Activated naive CD4-positive, alpha-beta T cell (primary cell): ENCODE data around the gene CHCHD6.

Experiments used
- DNase-seq, 4 experiments: peaks; one replicate each; lab custom pipeline; 2025; lab: John Stamatoyannopoulos, UW

CHCHD6 gene

GRCh38 chr3:126939733-126940132, 235.7 kb downstream of the CHCHD6 start:
- DNase-seq, result no peak

DNA sequence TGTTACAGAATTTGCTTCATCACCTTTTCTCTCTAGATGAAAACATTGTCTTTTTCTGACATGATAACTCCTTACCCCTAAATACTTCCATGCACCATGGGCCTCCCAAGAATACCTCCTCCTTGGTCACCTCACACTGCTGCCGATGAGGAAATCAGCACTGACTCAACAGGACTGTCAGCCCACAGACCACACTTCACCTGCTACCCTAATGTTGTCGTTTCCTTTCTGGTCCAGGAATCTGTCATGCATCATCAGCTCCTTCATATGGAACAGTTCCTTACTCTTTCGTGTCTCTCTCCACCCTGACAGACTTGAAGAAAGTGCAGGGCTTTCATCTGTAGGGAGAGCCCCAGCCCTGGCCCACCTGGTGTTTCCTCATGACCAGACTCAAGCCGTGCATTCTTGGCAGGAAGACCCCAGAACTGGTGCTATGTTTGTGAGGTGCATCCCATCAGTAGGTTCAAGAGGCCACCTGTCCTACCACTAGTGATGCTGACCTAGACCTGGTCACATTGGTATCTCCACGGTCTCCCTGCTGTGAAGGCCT, 237.8 kb downstream of the CHCHD6 start:
- DNase-seq, result no peak

- no peak for DNase-seq
Observed at GRCh38 chr3:126944089-126944965, 240.3 kb downstream of the CHCHD6 start.

DNA sequence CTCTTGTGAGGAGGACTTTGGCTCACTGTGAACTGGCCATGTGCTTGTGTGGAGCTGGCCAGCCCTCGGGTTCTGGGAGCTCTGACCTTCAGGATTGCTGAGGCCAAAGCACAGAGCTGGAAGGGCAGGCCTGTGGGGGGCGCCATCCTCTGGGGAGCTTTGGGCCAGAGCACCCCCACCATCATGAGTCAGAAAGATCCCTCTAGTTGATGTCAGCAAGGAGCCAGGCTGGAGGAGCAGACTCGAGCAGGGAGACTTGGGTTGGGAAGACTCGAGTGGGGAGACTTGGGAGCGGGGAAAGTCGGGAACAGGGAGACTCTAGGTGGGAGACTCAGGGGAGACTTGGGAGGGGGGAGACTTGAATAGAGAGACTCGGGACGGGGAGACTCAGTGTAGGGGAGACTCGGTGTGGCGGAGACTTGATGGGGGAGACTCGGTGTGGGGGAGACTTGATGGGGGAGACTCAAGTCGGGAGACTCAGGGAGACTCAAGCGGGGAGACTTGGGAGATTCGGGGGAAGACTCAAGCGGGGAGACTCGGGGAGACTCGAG, 241.2 kb downstream of the CHCHD6 start:
- DNase-seq, result no peak

- DNase-seq, result no peak
Observed at GRCh38 chr3:126945891-126946290, 241.9 kb downstream of the CHCHD6 start.

DNA sequence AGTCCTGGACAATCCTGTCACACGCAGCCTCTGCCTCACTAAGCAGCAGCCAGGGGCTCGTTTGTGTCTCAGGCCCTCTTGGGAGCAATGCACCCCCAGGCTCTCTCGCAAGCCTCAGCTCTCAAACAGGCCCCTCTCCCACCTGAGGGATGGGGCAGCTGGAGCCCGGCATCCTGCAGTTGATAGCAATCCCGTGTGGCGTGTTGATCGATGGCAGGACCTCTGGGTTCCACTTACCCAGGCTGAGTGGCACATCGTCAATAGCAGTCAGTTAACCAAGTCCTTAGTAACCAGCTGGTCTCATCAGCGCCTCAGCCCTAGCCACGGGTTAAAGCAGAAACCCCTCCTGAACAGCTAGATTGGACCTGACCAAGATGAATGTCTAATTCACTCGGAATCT, 242.4 kb downstream of the CHCHD6 start:
- DNase-seq, result no peak

- no peak for DNase-seq
Observed at GRCh38 chr3:126947429-126947828, 243.4 kb downstream of the CHCHD6 start.

- DNase-seq, result no peak
Observed at GRCh38 chr3:126948980-126949535, 245.0 kb downstream of the CHCHD6 start.

DNA sequence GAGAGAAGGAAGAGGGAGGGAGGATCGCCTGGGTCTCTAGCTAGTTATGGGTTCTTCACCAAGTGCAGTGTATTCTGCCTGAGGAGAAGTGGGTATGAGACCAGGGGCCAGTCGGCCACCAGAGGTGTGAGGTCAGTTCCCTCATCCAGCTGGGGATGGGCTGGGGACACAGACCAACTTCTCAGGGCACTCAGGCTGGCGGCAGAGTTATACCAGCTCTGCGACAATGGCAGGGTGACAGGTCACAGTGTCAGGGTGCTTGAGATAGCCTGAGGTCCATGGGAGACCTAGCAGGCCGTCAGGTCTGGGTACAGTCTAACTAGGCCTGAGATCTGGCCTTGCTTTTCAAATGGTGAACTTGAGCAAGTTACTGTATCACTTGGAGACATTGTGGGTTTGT, 247.5 kb downstream of the CHCHD6 start:
- no peak for DNase-seq

- no peak for DNase-seq
Observed at GRCh38 chr3:126952261-126952982, 248.4 kb downstream of the CHCHD6 start.

- DNase-seq, result no peak
Observed at GRCh38 chr3:126952983-126953660, 249.1 kb downstream of the CHCHD6 start.

DNA sequence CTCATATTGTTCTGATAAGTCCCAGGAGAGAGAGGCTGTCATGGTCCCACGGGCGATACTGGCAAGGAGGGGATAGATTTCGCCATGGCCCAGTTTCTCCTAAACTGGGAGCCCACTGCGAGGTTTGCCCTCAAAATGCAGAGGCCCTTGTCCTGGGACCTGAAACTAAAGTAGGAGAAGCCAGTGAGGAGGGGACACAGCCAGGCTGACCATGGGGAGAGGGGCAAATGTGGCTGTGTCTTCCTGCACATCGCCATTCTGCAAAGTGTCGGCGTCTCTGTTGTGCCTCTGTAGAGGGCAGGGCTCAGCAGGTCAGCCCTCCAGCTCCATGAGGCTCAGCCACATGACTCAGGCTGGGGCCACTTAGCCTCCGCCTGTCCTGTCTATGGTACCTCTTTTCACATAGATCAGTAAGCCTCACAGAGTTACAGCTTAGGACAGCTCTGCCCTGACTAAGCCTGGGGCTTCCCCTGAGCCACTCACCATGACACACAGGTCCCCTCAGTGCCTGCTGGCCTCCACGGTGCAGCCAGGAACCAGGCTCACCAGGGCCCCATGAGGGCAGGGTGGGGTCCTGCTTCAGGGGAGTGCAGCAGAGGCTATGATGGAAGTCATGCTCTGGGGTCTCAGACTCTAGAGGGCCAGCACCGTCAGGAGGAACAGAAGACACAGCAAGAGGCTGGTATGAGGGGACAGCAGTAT, 250.3 kb downstream of the CHCHD6 start:
- no peak for DNase-seq

GRCh38 chr3:126955004-126955790, 251.2 kb downstream of the CHCHD6 start:
- DNase-seq, result no peak

DNA sequence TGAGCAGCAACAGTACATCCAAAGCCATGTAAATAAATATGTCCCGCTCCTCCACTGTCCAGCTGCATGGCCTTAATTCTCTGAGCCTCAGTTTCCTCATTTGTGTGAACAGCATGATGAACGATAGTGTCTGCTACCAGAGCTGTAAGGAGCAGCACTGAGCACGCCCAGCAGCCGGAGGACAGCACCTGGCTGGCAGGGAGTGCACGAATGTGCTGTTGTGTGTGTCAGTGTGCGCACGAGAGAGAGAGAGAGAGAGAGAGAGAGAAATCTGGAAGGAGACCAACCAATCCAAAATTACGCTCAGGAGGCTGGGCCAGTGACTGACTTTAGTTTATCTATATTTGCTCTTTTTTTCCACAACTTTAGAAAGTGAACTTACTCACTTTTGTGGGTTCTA, 252.3 kb downstream of the CHCHD6 start:
- DNase-seq, result no peak

DNA sequence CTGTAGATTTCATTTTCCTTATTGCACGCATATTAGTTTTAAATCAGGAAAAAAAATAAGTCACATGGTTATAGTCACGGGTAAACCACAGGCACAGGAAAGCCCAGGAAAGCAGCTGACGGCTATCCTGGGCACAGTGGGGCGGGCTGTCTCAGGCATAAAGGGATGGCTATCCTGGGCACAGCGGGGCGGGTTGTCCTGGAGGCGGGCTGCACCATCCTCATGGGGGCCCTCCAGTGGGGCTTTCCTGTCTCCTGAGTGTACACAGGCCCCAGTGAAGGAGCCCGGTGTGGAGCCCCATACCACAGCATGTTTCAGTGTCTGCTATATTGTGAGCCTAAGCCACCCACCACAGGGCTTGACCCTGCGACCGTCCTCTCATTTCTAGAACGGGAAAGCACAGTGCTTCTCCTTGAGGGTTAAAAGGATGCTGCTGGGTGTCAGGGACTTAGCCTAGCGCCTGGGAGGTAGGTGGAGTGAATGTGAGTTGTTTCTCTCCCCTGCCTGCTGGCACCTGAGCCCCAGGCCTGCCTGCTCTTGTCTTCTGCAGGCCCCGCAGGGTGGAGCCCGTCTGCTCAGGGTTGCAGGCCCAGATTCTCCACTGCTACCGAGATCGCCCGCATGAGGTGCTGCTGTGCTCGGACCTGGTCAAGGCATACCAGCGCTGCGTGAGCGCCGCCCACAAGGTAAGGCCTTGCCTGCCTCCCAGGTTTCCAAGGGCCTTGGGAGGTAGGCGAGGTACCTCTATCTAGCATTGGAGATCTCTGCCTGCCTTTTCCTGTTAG, 253.0 kb downstream of the CHCHD6 start:
- DNase-seq, result no peak

DNA sequence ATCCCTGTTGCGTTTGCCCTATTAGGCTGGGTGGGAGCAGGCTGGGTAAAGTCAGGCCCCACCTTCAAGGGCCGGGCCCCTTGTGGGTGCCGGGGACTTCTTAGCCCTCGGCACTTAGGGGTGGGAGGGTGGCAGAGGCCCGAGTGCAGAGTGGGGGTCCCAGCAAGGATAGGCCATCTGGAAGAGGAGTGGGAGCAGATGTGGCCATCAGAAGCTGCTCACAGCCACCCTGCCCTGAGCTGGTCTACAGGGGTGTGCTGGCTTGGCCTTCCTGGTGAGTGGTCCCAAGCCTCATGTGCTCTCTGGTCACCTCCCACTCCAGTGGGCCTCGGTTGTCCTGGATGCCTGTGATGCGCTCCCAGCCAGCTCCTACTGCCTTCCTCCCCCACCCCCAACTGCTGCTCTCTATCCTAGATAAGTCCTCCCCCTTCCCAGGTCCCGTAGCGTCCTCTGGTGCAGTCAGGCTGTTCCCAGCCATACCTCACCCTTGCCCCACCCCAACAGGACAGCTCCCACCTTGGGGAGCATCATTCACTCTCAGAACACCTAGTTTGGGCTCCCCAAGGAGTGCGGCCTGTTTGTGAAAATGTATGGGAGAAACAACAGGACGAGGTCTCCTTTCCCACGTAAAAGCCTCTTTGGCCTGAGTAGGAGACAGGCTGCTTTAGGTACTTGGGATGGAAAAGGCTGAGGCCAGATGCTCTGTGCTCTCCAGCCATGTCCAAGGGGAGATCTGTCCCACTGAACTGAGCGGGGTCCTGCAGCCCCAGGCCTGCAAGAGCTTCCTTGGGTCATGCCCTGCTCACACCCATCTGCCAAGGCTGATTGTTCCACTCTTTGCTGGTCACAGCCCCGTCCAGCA, 254.0 kb downstream of the CHCHD6 start:
- DNase-seq, result no peak

GRCh38 chr3:126958638-126959085, 254.6 kb downstream of the CHCHD6 start:
- DNase-seq, result no peak

- DNase-seq, result no peak
Observed at GRCh38 chr3:126959136-126959920, 255.3 kb downstream of the CHCHD6 start.
